ENCODE results near the gene NHLRC1.

- no peak for TF ChIP-seq YY1 (IDR thresholded peaks at IDR 0.05; ENCODE audit: insufficient read depth, insufficient read length)
- no peak for TF ChIP-seq SUZ12 (IDR thresholded peaks at IDR 0.05; ENCODE audit: extremely low read depth, insufficient read depth, insufficient read length)
- TF ChIP-seq ZNF274 (IDR thresholded peaks at IDR 0.05; ENCODE audit: low read depth, low read length): no peak
Observed at GRCh38 chr6:18136260-18136659, 13.8 kb upstream of the NHLRC1 start.
